GM21737 (cell line): ENCODE results near the gene MUC4.

Source experiments
- ATAC-seq: cut with Tn5 transposase; IDR thresholded peaks from one replicate; pipeline ENCODE4 v1.9.1; 2021; ENCODE audit warnings: mild to moderate bottlenecking, moderate library complexity; ENCODE audit not compliant: unreplicated experiment

MUC4 gene, protein sequence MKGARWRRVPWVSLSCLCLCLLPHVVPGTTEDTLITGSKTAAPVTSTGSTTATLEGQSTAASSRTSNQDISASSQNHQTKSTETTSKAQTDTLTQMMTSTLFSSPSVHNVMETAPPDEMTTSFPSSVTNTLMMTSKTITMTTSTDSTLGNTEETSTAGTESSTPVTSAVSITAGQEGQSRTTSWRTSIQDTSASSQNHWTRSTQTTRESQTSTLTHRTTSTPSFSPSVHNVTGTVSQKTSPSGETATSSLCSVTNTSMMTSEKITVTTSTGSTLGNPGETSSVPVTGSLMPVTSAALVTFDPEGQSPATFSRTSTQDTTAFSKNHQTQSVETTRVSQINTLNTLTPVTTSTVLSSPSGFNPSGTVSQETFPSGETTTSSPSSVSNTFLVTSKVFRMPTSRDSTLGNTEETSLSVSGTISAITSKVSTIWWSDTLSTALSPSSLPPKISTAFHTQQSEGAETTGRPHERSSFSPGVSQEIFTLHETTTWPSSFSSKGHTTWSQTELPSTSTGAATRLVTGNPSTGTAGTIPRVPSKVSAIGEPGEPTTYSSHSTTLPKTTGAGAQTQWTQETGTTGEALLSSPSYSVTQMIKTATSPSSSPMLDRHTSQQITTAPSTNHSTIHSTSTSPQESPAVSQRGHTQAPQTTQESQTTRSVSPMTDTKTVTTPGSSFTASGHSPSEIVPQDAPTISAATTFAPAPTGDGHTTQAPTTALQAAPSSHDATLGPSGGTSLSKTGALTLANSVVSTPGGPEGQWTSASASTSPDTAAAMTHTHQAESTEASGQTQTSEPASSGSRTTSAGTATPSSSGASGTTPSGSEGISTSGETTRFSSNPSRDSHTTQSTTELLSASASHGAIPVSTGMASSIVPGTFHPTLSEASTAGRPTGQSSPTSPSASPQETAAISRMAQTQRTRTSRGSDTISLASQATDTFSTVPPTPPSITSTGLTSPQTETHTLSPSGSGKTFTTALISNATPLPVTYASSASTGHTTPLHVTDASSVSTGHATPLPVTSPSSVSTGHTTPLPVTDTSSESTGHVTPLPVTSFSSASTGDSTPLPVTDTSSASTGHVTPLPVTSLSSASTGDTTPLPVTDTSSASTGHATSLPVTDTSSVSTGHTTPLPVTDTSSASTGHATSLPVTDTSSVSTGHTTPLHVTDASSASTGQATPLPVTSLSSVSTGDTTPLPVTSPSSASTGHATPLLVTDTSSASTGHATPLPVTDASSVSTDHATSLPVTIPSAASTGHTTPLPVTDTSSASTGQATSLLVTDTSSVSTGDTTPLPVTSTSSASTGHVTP (N-terminal part only)

DNA sequence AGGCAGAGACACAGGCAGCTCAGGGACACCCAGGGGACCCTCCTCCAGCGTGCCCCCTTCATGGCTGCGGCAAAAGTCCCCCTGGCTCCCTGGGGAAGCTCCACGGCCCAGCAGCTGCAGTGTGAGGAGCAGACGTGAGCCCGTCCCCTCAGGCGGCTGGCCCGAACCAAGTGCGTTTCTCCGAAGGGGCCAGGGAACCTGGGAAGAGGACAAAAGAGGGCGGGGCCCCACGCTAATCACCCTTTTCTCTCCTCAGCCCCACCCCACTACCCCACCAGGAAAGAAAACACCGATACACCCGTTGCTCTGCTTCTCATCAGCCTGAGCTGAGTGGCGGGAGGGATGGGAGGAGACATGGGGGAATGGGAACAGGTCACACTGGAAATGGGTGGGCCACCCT, at the start of gene MUC4:
Gene MUC4 (minus strand): TSS at position 174 of the 400 bp plus-strand sequence. CDS start 112 bp downstream, at position 62.
- ATAC-seq: no peak

DNA sequence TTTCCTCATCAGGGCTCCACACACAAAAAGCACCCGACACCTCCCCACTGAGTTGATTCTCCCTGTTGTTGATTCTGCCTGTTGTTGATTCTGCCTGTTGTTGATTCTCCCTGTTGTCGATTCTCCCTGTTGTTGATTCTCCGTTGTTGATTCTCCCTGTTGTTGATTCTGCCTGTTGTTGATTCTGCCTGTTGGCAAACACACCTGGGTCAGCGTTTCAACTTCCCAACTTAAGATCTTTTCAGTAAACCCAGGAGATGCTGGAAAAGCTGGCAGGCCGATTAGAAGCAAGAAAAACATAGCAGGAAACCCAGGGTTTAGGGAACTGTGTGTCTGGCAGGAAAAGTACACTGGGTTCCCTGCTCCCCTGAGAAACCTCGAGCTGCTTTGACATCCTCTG, 48.7 kb upstream of the MUC4 start:
- ATAC-seq: no peak

DNA sequence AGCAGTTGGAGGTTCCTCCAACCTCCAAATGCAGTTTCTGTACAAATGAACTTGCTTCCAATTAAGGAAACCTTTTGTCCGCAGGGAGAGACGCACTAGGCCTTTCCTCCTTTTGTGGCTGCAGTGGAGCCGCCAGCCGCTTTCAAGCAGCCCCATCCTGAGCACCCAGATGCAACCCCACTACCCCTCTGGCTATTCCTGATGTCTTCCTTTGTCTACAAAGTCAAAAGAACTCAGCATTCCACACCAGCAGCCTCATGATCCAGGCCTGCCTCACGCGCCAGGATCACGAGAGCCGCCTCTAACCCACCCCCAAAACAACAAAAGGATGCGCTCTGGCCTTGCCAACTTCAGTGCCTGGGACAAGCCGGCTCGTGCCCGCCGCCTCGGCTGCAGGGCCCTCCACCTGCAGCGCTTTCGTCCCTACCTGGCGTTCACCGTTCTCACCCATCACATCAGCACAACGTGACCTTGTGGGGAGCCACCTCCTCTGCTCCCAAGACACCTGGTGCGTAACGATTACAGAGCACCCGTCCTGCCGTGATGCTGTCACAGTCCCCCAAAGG, 48.2 kb upstream of the MUC4 start:
- ATAC-seq: no peak

DNA sequence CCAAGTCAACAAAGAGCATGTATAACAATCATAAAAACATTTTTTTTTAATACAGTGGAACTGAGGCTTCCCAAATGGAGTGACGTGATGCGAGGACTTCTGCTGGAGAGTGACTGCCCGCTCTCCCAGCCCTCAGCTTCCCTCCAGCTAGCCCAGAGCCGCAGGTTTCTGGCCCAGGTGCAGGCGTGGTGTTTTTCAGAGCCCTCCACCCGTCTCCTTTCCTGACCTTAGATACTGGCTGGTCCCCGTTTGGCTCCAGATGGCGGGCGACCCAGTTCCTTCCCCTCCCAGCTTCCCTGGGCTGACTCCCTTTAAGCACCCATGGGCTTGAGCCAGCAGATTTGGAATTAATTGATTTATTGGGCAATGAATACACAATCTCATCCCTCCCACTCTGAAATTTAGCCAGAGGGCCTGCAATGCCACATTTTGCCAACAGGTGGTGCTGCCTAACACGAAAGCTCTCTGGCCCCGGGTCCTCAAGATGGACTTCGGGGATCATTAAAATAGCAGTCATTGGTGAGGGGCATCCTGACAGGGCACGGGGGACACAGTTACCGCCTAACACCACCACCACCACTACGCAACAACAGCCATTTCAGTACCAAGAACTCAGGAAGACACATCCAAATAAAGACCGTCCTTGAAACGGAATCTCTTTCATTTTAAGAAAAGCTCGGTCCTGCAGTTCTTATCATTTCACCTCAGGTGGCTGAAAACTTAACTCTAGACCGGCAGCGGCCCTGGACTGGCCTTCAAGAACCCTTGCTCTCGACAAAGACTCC, 47.5 kb upstream of the MUC4 start:
- ATAC-seq: no peak

DNA sequence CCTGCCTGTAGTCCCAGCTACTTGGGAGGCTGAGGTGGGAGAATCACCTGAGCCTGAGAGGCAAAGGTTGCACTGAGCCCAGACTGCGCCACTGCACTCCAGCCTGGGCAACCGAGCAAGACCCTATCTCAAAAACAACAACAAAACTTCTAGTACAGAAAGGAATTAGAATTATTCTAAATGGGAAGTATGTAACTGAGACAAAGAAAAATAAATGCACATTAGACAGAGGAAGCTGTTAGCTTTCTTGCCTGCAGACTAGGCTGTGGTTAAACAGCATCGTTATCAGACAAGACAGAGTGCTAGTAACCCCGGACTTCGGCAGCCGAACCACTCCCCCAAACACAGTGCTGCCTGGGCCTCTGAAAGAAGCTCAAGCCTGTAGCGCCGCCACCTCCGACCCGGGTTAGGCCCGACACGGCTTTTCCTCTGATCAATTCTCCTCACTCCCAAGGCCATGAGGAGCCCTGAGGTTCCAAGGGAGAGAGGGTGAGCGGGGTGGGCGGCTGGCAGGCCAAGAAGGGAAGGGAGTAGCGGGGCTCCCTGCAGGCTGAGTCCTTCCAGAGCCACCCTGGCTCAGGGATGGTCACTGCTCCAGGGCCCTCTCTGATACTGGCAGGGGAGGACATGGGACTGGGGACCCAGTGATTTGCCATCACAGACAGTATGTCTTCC, 44.8 kb upstream of the MUC4 start:
- no peak for ATAC-seq

DNA sequence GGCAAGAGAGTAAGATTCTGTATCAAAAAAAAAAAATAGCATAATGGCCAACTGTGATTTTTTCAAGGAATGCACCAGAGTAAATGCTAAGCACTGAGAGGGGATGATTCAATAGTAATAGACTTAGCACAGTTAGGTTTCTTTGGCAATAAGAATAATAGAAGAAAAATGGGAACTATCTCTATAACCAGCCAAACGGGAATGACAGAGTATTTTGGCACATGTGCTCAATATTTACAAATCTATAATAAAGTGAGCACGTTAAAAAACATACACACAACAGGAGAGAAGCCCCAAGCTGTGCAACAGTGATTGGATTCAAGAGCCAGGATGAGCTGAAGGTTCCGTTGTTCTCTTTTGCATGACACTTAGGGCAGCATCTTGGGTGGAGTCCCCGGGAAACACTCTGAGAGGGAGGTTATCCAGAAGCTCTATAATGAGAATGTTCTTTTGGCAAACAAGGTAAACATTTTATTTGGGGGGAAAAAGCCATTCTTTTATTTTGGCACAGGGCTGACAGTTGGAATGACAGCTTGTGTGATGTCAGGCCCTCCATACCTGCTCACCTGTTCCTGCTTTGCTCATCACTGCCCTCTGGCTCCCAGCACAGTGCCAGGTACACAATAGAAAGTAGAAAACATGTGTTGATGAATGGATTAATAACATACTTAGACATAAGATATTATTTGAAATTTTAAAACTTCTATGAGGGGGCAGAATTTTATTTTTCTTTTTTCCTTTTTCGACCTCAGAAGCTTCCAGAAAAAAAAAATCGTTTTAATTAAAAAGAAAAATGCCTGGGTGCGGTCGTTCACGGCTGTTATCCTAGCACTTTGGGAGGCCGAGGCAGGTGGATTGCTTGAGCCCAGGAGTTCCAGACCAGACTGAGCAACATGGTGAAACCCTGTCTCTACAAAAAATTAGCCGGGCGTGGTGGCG, 44.0 kb upstream of the MUC4 start:
- no peak for ATAC-seq

DNA sequence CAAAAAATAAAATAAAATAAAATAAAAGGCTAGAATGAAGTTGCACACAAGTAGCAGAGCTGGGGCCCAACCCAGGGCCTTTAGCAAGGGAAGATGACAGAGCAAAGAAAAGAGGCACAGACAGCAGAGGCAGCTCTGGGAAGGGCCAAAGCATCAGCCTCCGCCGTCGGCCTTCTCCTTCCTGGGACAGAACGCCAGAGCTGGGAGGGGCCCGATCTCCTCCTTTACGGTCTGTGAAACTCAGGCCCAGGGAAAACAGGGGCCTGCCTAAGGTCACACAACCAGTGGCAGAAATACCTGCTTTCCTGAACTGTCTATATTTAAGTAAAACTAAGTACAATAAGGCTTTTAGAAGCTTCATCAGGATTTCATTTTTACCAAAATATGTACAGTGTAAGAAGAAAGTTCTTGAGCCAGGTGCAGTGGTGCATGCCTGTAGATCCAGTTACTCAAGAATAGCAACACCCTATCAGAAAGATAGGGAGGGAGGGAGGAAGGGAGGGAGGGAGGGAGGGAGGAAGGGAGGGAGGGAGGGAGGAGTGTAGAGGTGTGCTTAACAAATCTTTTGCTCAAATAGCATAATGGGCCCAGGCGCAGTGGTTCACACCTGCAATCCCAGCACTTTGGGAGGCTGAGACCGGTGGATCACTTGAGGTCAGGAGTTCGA, 43.0 kb upstream of the MUC4 start:
- no peak for ATAC-seq

DNA sequence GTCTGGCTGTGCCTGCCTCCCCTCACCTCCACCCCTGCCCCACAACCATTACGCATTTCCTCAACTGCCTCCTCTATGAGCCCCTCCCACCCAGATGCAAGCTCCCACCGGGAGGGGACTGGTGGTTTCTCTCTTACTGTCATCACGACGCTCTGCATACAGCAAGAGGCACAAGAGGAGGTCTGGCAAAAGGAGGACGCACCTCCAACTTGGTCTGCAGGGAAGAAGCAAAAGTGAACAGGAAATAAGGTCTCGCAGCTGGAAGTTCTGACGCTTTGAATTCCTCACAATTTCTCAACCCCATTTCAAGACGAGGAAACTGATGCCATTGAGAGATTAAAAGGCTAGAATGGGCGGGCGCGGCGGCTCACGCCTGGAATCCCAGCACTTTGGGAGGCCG, 42.3 kb upstream of the MUC4 start:
- no peak for ATAC-seq

DNA sequence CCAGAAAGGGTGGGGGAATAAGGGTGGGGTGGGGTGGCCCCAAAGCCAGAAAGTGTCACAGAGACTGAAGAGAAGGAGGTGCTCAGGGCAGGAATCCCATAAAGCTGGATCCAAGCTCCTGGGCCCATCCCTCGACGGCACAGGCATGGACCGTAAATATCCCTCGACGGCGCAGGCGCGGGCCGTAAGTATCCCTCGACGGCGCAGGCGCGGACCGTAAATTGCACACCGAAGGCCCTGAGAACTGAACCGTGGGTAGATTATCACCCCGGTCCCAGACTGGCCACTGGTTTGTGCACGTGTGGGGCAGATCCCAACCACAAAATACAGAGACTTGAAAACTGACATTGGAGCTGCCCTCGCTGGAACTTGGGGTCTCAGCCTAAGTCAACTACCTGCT, 41.3 kb upstream of the MUC4 start:
- ATAC-seq: no peak

DNA sequence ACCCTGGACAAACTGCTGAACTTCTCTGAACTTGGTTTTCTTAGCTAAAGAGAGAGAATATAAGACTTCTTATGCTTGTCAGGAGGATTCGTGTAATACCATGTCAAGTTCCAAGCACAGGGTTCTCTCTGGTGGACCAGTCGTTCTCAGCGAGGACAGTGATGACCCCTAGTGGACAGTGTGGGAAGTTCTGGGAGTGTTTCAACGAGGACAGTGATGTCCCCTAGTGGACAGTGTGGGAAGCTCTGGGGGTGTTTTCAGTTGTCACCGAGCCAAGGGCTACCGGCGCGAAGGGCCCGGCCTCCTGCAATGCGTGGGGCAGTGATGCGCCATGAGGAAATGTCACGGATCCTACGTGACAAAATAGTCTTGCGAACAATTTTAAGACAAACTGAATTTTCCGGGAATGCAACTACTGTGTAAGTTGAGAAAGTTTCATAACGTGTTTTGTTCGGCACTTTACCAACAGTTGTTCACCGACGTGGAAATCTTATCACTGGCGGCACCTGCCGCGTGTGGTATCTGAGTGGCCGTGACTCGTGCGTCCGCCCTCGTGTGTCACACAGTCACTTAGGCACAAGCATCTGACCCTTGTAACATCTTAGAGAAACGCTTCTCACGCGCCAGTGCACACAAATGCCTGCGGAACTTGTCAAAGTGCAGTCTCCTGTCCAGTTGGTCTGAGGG, 39.3 kb upstream of the MUC4 start:
- peak; percentile 75 for ATAC-seq

DNA sequence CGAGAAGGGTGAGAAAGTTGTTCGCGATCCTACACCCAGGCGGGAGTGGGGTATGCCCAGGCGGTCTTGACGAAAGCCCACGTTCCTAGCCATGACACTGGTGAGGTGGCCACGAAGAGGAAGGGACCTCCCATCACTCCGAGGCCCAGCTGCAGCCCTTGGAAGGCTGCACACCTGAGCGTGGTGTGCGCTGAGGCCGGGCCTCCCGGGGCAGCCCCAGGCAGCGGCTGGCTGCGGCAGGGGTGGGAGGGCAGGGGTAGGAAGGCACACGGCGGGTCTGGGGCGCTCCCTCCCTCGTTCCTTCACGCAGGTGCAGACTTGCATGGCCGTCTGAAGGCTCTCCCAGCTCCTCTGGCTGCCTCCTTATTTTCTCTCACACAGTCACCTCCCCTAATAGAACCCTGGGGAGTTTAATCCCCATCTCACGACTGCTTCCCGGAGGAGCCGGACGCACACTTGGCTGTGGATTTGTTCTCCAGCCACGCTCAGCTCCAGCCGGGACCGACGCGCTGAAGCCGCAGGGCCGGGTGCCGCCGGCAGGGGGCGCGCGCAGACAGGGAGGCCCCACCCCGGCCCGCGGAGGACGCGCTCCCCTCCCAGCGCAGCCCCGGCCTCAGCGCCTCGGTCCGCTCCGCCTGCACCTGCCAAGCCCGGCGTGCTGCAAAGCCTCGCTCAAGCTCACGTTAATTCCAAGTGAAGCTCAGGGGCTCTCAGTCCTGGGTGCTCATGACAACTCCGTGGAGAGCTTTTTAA, 37.8 kb upstream of the MUC4 start:
- ATAC-seq: no peak

DNA sequence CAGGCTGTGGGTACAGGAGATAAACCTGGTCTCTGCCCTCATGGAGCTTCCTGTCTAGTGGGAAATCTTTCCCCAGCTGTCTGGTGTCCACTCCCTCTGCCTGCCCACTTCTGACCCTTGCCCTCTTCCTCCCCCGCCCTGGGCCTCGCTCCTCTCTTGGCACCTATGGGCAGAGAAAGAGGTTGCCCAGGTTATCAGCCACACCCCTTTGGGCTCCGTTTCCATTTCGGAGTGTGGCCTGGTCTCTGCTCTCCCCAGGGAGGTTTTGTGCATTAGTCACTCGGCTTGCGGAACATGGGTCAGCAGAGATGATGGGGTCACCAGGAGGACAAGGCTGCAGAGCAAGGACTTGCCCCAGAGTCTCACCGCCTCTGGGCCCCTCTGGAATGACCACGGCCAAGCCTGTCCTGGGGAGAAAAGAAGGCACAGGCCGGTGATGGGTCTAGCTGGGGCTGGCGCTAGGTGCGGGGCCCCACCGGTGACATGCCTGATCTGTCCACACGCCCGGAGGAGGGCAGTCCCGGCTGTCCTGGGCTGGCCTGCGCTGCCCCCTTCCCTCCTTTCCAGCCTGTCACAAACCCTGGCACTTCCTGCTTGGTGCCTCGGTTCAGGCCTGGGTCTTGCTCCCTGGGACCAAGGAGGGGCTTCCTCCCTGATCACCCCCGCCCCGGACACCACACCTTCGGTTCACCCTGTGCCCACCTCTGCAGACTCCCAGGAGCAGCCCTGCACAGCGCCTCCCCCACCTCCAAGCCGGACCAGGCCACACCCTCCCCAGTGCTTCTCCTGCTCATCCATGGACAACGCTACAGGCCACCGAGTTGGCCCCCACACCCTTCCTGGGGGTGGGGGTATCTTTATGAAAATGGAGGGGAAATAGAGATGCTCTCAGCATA, 35.6 kb upstream of the MUC4 start:
- no peak for ATAC-seq

DNA sequence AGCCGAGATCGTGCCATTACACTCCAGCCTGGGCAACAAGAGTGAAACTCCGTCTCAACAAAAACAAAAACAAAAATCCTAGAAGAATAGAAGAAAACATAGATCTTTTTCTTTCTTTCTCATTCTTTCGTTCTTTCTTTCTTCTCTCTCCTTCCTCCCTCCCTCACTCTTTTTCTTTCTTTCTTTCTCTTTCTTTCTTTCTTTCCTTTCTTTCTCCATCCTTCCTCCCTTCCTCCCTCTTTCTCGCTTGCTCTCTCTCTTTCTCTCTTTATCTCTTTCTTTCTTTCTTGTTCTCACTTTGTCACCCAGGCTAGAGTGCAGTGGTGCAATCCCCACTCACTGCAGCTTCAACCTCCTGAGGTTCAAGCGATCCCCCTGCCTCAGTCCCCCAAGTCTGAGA, 33.8 kb upstream of the MUC4 start:
- no peak for ATAC-seq

DNA sequence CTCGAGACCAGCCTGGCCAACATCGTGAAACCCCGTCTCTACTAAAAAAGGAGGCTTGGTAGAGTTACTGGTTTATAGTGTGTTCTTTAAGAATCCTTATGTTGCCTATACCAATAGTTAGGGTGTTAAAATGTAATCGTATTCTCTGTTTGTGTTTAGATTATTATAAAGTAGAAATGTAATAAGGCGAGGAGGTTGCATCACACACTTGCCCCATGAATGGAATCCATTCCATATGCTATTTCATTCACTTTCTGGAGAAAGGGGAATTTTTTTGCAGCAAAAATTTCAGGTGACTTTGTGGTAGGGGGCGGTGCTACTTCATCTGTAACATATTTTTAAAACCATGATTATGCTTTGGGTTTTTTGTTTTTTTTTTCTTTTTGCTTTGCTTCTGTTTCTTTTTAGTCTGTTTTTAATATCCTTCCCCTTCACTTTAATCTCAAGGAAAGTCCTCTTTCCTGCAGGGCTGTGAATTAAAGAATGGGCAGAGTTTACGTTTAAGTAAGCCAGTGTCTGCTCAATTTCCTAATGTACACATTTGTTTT, 33.0 kb upstream of the MUC4 start:
- ATAC-seq: no peak

DNA sequence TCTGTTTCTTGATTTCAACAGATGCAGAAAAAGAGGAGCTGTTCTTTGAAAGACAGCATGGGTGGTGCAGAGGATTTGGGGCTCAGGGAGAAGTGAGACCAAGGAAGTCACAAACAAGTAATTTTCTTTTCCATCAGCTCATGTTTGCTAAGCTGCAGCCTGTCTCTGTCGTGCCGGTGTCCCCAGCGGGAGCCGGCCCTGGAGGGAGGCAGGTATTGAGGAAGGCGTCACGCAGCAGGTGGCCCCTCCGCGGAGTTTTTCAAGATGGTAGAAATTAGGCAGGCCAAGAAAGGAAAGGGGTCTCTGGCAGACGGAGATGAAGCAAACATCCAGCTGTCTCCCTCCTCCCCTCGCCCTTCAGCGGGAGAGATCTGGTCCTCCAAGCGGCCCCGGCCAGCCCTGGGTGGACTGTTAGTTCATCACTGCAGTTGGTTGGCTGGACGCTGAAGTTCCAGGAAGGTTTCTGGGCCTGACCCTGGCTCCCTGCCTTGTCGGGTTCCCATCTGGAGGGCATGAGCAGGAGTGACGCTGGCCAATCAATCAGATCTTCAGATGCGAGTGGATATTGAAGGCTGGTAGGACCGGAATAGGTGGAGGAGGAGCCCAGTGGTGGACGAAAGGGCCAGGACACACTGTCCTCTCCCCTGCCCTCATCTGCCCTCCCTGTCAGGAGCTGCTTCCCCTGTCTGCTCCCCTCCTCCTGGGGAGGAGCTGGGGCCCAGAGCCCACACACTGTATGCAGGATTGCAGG, 27.7 kb upstream of the MUC4 start:
- ATAC-seq: no peak
